Astrocyte (in vitro differentiated cells and primary cell): ENCODE results near the gene SLCO2A1. TPM values are rescaled to one million over a fixed set of nuclear protein-coding genes. Genes with fewer than 3 reads are reported as not detected.

ENCODE experiments used
- DNase-seq: peaks from one replicate; pipeline ENCODE4 v3.0.0-alpha.2; 2010; ENCODE audit warnings: low read depth
- FAIRE-seq: peaks from 2 replicates; lab custom pipeline; 2011; peaks lifted over from hg19 to GRCh38; lab: Jason Lieb, UNC
- H2AFZ ChIP-seq: 2 replicates; pipeline ENCODE4 v1.6.0; 2012; ENCODE audit warnings: low read depth, low read length, inconsistent platforms
- H3K27ac ChIP-seq: 2 replicates; pipeline ENCODE4 v1.5.1; 2011; ENCODE audit warnings: low read depth, low read length, inconsistent platforms
- H3K27me3 ChIP-seq: 2 replicates; pipeline ENCODE4 v1.6.0; 2011; ENCODE audit warnings: low read length, inconsistent platforms; ENCODE audit not compliant: insufficient read depth
- H3K36me3 ChIP-seq: 2 replicates; pipeline ENCODE4 v1.5.1; 2011; ENCODE audit warnings: low read length, inconsistent platforms; ENCODE audit not compliant: insufficient read depth
- H3K4me1 ChIP-seq: 2 replicates; pipeline ENCODE4 v1.5.1; 2011; ENCODE audit warnings: low read length, inconsistent platforms; ENCODE audit not compliant: insufficient read depth
- H3K4me2 ChIP-seq: 2 replicates; pipeline ENCODE4 v1.6.0; 2012; ENCODE audit warnings: low read length, inconsistent platforms
- H3K4me3 ChIP-seq: 2 replicates; pipeline ENCODE4 v1.5.1; 2011; ENCODE audit warnings: low read depth, mild to moderate bottlenecking, low read length, inconsistent platforms; ENCODE audit not compliant: insufficient read depth
- H3K79me2 ChIP-seq: 2 replicates; pipeline ENCODE4 v1.6.0; 2012; ENCODE audit warnings: mild to moderate bottlenecking, low read length, inconsistent platforms; ENCODE audit not compliant: insufficient read depth
- H3K9ac ChIP-seq: 2 replicates; pipeline ENCODE4 v1.6.0; 2012; ENCODE audit warnings: mild to moderate bottlenecking, low read length, inconsistent platforms
- H3K9me3 ChIP-seq: 2 replicates; pipeline ENCODE4 v1.5.1; 2012; ENCODE audit warnings: low read depth, mild to moderate bottlenecking, low read length, inconsistent platforms; ENCODE audit not compliant: insufficient read depth
- H4K20me1 ChIP-seq: 2 replicates; pipeline ENCODE4 v1.6.0; 2012; ENCODE audit warnings: low read length, inconsistent platforms; ENCODE audit not compliant: insufficient read depth
- H3K27ac Mint-ChIP-seq: one replicate; pipeline ENCODE4 v1.8.0; 2021; ENCODE audit warnings: mild to moderate bottlenecking, mixed read lengths; ENCODE audit not compliant: unreplicated experiment
- H3K27me3 Mint-ChIP-seq: one replicate; pipeline ENCODE4 v1.8.0; 2021; ENCODE audit warnings: low read depth, mixed read lengths; ENCODE audit not compliant: unreplicated experiment
- H3K36me3 Mint-ChIP-seq: one replicate; pipeline ENCODE4 v1.8.0; 2021; ENCODE audit warnings: low read depth, mixed read lengths; ENCODE audit not compliant: unreplicated experiment
- H3K4me1 Mint-ChIP-seq: one replicate; pipeline ENCODE4 v1.8.0; 2021; ENCODE audit warnings: low read depth, mixed read lengths; ENCODE audit not compliant: unreplicated experiment
- H3K4me3 Mint-ChIP-seq: one replicate; pipeline ENCODE4 v1.8.0; 2021; ENCODE audit warnings: mild to moderate bottlenecking, moderate library complexity, mixed read lengths; ENCODE audit not compliant: unreplicated experiment
- H3K9me3 Mint-ChIP-seq: one replicate; pipeline ENCODE4 v1.8.0; 2021; ENCODE audit warnings: mild to moderate bottlenecking, mixed read lengths; ENCODE audit not compliant: unreplicated experiment
- EZH2 ChIP-seq: IDR thresholded peaks from 2 replicates; pipeline ENCODE4 v1.6.1; 2012; ENCODE audit warnings: mild to moderate bottlenecking, low read length, inconsistent platforms; ENCODE audit not compliant: insufficient read depth
- total RNA-seq: library from RNA; stranded (reverse); gene quantifications from 2 replicates; pipeline ENCODE4 v1.2.1, GENCODE V29; 2021
- TF ChIP-seq, protein P1 (sequence below): IDR thresholded peaks from 2 replicates; pipeline ENCODE4 v1.5.1; 2011; ENCODE audit warnings: low read depth, mild to moderate bottlenecking, inconsistent platforms, low read length, moderate library complexity; ENCODE audit not compliant: insufficient read depth

Gene SLCO2A1
- total RNA-seq, 1 donor from 2014 or later, result 2.1 TPM

DNA sequence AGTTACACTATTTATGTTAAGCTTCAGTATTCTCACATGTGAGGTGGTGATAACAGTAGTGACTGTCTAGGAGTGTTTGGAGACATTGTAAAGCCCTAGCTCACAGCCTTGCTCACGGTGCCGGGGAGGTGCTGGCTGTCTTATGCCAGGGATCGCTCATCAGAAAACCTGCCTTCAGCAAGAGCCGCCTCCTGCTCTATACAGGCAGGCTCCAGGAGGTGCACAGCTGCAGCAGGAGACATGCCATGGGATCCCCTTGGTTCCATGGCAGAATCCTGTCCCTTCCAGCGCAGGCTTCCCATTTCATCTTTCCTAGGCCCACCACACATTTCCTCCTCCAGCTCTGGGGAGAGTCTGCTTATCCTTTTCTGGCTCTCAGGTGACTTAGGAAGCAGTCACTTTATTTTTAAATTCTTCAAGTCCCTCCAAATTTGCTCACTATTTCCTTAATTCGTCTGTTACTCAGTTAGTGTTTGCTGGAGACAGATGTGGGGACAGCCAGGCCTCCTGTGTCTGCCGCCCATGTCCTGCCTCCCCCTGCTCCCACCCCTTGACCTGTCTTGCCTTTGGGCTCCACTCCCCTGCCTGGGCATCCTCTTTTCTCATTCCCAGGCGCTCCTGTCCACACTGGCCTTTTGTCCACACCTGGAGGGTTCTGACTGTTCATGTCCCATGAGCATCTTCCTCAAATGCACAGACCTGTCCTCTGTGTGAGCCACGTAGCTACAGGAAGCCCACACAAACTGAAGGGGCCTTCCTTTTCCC lies 31.7 kb downstream of the SLCO2A1 start:
- Mint-ChIP-seq H3K27me3 (peaks cover 71% of the 10 kb centered on the region), H3K9me3 (peaks cover 13% of the 10 kb centered on the region), H3K36me3 (peaks cover 2% of the 10 kb centered on the region), H3K27ac (no peak overlapping the region), H3K4me1 (peaks cover 15% of the 10 kb centered on the region), H3K4me3 (no peak overlapping the region)
- H3K27ac ChIP-seq, result no peak overlapping the region
- no peak overlapping the region for H3K4me2 ChIP-seq
- no peak overlapping the region for H2AFZ ChIP-seq
- no peak for TF ChIP-seq EZH2
- TF ChIP-seq, protein P1, sequence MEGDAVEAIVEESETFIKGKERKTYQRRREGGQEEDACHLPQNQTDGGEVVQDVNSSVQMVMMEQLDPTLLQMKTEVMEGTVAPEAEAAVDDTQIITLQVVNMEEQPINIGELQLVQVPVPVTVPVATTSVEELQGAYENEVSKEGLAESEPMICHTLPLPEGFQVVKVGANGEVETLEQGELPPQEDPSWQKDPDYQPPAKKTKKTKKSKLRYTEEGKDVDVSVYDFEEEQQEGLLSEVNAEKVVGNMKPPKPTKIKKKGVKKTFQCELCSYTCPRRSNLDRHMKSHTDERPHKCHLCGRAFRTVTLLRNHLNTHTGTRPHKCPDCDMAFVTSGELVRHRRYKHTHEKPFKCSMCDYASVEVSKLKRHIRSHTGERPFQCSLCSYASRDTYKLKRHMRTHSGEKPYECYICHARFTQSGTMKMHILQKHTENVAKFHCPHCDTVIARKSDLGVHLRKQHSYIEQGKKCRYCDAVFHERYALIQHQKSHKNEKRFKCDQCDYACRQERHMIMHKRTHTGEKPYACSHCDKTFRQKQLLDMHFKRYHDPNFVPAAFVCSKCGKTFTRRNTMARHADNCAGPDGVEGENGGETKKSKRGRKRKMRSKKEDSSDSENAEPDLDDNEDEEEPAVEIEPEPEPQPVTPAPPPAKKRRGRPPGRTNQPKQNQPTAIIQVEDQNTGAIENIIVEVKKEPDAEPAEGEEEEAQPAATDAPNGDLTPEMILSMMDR, result no peak
- H3K4me1 ChIP-seq, result no peaks in the 10 kb centered on the region
- FAIRE-seq (no peak), DNase-seq (no peak)
- no peak overlapping the region for H3K4me3 ChIP-seq
- no peaks in the 10 kb centered on the region for H3K79me2 ChIP-seq
- no peaks in the 10 kb centered on the region for H3K9me3 ChIP-seq
- no peaks in the 10 kb centered on the region for H3K36me3 ChIP-seq
- H3K9ac ChIP-seq, result no peak overlapping the region
- H3K27me3 ChIP-seq, result peaks cover 8% of the 10 kb centered on the region
- no peaks in the 10 kb centered on the region for H4K20me1 ChIP-seq

DNA sequence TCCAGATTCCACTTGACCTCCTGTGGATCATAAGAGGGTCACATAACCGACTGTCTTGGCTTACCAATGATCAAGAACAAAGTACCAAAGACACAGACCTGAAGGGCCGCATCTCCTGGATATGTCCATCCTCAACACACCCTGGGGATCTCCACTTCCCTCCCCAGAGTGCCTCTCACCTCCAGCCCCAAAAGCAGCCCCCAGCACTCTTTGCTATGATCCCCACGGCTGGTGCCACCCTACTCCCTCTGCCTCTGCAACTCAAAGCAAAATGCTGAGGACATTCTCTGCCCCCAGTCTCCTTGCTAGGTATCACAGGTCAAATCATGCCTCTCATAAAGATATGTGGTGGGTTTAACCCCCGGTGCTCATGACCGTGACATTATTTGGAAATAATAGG lies 32.7 kb downstream of the SLCO2A1 start:
- no peak overlapping the region for H3K4me3 ChIP-seq
- Mint-ChIP-seq H3K4me1 (peaks cover 8% of the 10 kb centered on the region), H3K4me3 (no peak overlapping the region), H3K27me3 (peaks cover 68% of the 10 kb centered on the region), H3K9me3 (peaks cover 13% of the 10 kb centered on the region), H3K36me3 (peaks cover 2% of the 10 kb centered on the region), H3K27ac (no peak overlapping the region)
- no peaks in the 10 kb centered on the region for H4K20me1 ChIP-seq
- no peaks in the 10 kb centered on the region for H3K79me2 ChIP-seq
- peaks cover 8% of the 10 kb centered on the region for H3K27me3 ChIP-seq
- no peaks in the 10 kb centered on the region for H3K36me3 ChIP-seq
- no peak for TF ChIP-seq EZH2
- TF ChIP-seq, protein P1, result no peak
- no peak overlapping the region for H3K4me2 ChIP-seq
- no peaks in the 10 kb centered on the region for H3K9me3 ChIP-seq
- H3K9ac ChIP-seq, result no peak overlapping the region
- FAIRE-seq (no peak), DNase-seq (no peak)
- H3K27ac ChIP-seq, result no peak overlapping the region
- no peak overlapping the region for H2AFZ ChIP-seq
- no peaks in the 10 kb centered on the region for H3K4me1 ChIP-seq

DNA sequence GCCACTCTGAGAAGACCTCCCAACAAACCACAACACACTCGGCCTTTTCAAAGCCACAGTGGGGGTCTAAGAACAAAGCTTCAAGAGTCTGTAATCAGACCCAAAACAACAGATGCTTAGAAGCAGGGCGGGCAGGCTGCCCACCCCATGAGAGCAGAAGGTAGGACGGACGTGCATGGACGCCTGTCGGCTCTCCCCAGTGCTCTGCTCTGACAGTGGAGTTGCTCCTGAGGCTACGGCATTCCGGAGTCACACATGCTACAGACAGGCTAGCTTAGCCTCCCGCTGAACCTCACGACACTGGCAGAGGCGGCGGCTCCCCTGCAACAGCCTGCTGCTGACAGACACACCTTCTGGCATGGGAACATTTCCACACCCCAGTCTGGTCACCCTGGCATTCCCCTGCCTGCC lies 33.5 kb downstream of the SLCO2A1 start:
- Histone ChIP-seq H2AFZ (no peak overlapping the region), H3K79me2 (no peaks in the 10 kb centered on the region), H4K20me1 (no peaks in the 10 kb centered on the region), H3K36me3 (no peaks in the 10 kb centered on the region), H3K27ac (no peak overlapping the region), H3K9ac (no peak overlapping the region), H3K4me2 (no peak overlapping the region), H3K9me3 (no peaks in the 10 kb centered on the region), H3K4me3 (no peak overlapping the region), H3K27me3 (peaks cover 8% of the 10 kb centered on the region), H3K4me1 (peaks cover 3% of the 10 kb centered on the region)
- Mint-ChIP-seq H3K36me3 (peaks cover 2% of the 10 kb centered on the region), H3K4me3 (no peak overlapping the region), H3K4me1 (peaks cover 3% of the 10 kb centered on the region), H3K27ac (no peak overlapping the region), H3K27me3 (peaks cover 61% of the 10 kb centered on the region), H3K9me3 (peaks cover 13% of the 10 kb centered on the region)
- TF ChIP-seq EZH2, result no peak
- TF ChIP-seq, protein P1, result no peak
- no peak for FAIRE-seq
- DNase-seq, result no peak
